HEK293 (cell line): Measurements from ENCODE around the gene PC.

ENCODE experiments used
- CTCF ChIP-seq: fragments of 450-650 bp; formaldehyde crosslinking; IDR thresholded peaks from 2 replicates; pipeline ENCODE4 v1.5.1; 2016; ENCODE audit warnings: missing biosample characterization, missing genetic modification characterization
- REST ChIP-seq: fragments of 450-650 bp; formaldehyde crosslinking; IDR thresholded peaks from 2 replicates; pipeline ENCODE4 v1.5.1; 2016; ENCODE audit warnings: missing biosample characterization, missing genetic modification characterization
- YY2 ChIP-seq: fragments of 450-650 bp; formaldehyde crosslinking; IDR thresholded peaks from 2 replicates; pipeline ENCODE4 v1.5.1; 2016; ENCODE audit warnings: missing biosample characterization, missing genetic modification characterization
- ZBTB8A ChIP-seq: fragments of 450-650 bp; formaldehyde crosslinking; IDR thresholded peaks from 2 replicates; pipeline ENCODE4 v1.5.1; 2016; ENCODE audit warnings: missing biosample characterization, missing genetic modification characterization
- ZNF10 ChIP-seq: fragments of 450-650 bp; formaldehyde crosslinking; IDR thresholded peaks from 2 replicates; pipeline ENCODE4 v1.5.1; 2017; ENCODE audit warnings: missing biosample characterization, missing genetic modification characterization
- ZNF398 ChIP-seq: fragments of 450-650 bp; formaldehyde crosslinking; IDR thresholded peaks from 2 replicates; pipeline ENCODE4 v1.5.1; 2017; ENCODE audit warnings: missing biosample characterization, missing genetic modification characterization

- TF ChIP-seq CTCF (tag by site-specific recombination) (no peak), REST (tag by site-specific recombination) (no peak), ZNF398 (tag by site-specific recombination) (no peak), ZBTB8A (no peak), YY2 (tag by site-specific recombination) (no peak), ZNF10 (no peak)
Observed at GRCh38 chr11:66918741-66919140, 39.4 kb downstream of the PC start.
